Neural cell (in vitro differentiated cells): ENCODE results near the gene FRK.

Experiments used
- CTCF ChIP-seq: fragments of 450-650 bp; IDR thresholded peaks from 2 replicates; pipeline ENCODE4 v1.5.1; 2014; ENCODE audit warnings: antibody characterized with exemption, mild to moderate bottlenecking, moderate library complexity; ENCODE audit not compliant: poor library complexity, severe bottlenecking
- EP300 ChIP-seq: fragments of 450-650 bp; conservative IDR thresholded peaks from 2 replicates; pipeline ENCODE4 v1.6.1; 2014; ENCODE audit warnings: antibody characterized with exemption, mild to moderate bottlenecking, moderate library complexity; ENCODE audit not compliant: poor library complexity, severe bottlenecking
- MXI1 ChIP-seq: fragments of 450-650 bp; conservative IDR thresholded peaks from 2 replicates; pipeline ENCODE4 v1.6.1; 2014; ENCODE audit warnings: antibody characterized with exemption, mild to moderate bottlenecking; ENCODE audit not compliant: poor library complexity, severe bottlenecking
- RAD21 ChIP-seq: fragments of 450-650 bp; conservative IDR thresholded peaks from 2 replicates; pipeline ENCODE4 v1.6.1; 2014; ENCODE audit warnings: antibody characterized with exemption, mild to moderate bottlenecking, moderate library complexity
- REST ChIP-seq: IDR thresholded peaks from 2 replicates; pipeline ENCODE4 v1.6.1; 2012; ENCODE audit warnings: borderline replicate concordance

GRCh38 chr6:115976321-115976870 lies 84.3 kb downstream of the FRK start:
- TF ChIP-seq RAD21 (no peak), CTCF (no peak), REST (no peak), EP300 (no peak), MXI1 (no peak)
